GM19239 (cell line): Measurements from ENCODE around the gene MEG3.

Experiments used
- DNase-seq: peaks from one replicate; pipeline ENCODE4 v3.0.0; 2011; ENCODE audit warnings: low spot score; ENCODE audit not compliant: insufficient read length
- FAIRE-seq: peaks from 2 replicates; lab custom pipeline; 2011; peaks lifted over from hg19 to GRCh38; lab: Jason Lieb, UNC

The MEG3 gene

GRCh38 chr14:100891501-100892445 is 65.9 kb downstream of the MEG3 start:
- FAIRE-seq (no peak), DNase-seq (no peak)

GRCh38 chr14:100892496-100893227 is 66.7 kb downstream of the MEG3 start:
- FAIRE-seq = no peak
- no peak for DNase-seq

DNA sequence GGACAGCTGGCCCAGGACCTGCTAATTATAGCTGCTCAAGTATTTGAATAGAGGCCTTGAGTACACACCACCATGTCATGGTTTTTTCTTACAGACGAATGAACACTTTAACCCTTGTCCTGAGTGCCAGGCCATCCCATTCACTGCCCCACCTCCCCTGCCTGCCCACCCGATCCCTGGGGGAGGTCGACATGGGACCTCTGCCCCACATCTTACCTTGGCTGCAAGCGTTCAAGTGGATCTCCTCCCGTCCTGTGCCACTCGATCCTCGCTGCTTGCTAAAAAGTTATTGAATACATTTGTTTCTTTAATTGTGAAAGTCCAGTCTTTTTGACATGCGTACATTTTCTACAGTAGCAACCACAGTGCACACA is 67.3 kb downstream of the MEG3 start:
- DNase-seq (no peak), FAIRE-seq (no peak)

- FAIRE-seq = no peak
These were observed 67.8 kb downstream of the MEG3 start for GRCh38 chr14:100893760-100894159.

DNA sequence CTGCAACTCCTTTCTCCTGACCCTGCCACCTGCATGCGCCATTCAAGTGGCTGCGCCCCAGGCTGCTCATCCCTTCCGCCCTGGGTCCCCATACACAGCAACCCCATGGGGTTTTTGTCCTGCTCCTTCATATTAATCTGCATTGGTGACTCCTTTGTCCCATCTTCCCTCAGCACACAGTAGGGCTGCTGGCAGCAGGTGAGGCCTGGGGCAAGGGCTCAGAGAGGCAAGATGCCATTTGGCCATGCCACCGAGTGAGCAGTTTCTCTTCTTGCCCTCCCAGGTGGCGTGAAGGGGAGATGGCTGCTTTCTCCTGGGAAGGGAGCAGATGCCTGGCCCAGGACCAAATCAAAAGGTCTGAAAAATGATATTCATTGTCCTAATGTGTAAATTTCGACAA is 68.5 kb downstream of the MEG3 start:
- DNase-seq (no peak), FAIRE-seq (no peak)

More at GRCh38 chr14:100893760-100894159, 67.8 kb downstream of the MEG3 start:
- DNase-seq = no peak

DNA sequence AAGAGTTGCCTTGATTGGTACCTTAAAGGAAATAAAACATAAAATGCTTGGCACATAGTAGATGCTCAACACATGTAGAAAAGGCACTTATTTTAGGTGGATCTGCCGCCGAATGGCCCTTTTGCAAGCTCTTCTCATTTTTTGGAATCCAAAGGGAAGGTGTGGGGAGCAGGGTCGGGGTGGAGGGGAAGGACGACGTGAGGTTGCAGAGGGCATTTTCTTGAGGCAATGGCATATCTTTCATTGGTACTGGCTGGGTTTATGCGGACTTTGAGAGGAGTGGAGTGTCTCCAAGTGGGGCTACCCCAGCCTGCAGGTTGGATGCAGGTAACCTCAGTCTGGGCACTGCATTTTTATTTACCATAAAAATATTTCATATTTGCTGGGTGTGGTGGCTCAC is 69.5 kb downstream of the MEG3 start:
- FAIRE-seq (no peak), DNase-seq (no peak)

- FAIRE-seq = no peak
- DNase-seq = no peak
These were observed 70.6 kb downstream of the MEG3 start for GRCh38 chr14:100896369-100897060.

- FAIRE-seq = no peak
These were observed 72.5 kb downstream of the MEG3 start for GRCh38 chr14:100898465-100898864.

DNA sequence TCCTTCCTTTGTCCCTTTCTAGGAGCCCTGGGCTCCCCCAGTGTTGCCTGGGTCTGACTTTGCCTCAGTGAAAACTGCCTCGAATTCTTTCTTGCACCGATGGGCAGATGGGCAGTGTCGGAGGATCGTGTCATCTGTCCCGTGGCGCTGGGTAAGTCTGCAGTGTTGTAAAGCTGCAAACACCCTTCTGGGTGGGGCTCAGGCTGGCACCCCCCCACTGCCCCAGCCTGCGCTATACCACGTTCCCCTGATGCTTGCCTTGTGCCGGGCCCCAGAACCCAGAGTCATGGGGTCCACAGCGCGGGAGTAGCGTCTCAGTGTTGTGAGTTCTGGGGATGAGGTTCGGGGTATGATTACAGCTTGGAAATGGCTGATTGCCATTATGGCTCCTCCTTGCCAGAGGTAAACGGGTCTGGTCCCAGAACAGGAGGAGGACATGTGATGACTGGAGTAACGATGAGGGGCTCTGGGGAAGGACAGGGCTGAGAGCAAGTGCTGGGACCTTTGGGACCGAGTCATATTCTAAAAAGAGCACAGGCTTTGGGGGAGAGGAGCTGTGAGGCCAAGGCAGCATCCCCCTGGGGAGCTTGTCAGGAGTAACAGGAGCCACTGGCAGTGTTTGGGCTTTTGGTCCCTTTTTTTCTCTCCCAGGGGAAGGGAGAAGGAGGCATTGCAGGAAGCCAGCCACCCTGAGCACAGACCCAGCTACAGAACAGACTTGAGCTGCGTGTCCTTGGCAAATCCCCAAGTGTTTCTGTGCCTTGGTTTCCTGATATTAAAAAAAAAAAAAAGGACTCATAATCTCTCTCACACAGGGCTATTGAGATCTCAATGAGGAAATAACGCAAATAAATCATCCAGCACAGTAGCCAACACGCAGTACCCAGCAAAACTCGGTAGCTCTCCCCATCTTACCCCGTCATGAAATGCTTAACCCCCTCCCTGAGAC is 73.3 kb downstream of the MEG3 start:
- DNase-seq (no peak), FAIRE-seq (no peak)

More at GRCh38 chr14:100898465-100898864, 72.5 kb downstream of the MEG3 start:
- no peak for DNase-seq

GRCh38 chr14:100899884-100900771 is 74.2 kb downstream of the MEG3 start:
- FAIRE-seq = no peak
- no peak for DNase-seq

DNA sequence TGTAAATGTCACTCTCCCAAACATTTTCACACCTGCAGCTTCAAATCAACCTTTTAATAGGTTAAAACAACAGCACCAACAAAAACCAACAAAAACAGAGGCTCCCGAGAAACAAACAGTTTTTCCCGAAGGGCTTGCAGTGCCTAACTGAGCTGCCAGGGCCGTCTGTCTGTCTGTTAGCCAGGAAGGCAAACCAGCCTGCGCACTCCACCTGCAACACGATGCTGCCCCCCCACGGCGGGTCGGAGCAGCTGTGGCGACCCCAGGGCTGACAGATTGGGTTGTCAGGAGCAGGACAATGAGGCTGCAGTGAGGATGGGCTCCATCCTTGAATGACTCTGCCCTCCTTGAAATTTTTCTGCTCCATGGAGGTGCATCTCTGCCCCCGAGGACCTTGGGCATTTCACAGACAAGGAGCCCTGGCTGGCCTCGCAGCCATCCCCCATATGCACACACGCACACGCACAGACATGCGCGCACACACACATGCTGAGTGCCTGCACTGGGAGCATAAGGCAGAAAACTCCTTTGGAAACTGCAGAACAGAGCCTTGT is 75.0 kb downstream of the MEG3 start:
- FAIRE-seq = no peak

DNA sequence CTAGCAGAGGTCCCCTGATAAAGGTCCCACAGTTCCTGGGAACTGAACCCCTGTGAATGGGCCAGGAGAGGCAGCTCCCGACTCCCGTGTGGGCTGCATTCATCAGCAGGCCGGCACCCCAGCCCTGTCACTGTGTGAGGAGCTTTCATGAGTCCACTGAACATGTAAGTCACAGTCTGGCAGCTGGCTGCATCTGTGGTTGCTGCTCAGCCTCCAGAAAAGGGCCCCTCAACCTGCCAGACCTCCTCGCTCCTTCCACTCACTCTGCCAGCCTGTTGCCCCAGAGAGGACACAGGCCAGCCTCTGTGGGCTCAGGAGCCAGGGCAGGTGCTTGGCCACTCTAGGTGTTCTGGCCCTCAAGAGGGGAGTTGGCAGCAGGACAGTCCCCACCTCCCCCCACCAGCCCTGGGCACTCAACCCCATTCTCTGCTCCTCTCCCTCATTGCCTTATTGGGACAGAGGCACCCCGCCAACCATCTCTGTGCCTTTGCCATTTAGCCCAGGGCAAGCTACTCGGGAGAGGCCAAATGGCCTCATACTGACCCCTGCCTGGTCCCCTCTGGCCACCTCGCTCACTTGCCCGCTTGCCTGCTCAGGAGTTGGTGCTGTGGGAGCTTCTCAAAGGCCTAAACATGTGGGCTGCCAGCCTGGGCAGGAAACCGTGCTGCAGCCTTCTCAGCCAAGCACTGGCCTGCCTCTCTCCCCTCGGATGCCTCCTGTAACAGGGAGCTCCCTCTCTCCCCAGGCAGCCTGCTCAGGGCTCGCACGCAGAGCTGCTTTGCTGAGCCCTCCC is 75.7 kb downstream of the MEG3 start:
- FAIRE-seq (no peak), DNase-seq (no peak)

More for the DNA sequence above, 75.0 kb downstream of the MEG3 start:
- no peak for DNase-seq

- FAIRE-seq (no peak), DNase-seq (no peak)
These were observed 76.6 kb downstream of the MEG3 start for GRCh38 chr14:100902295-100903133.

GRCh38 chr14:100903134-100903468 is 77.2 kb downstream of the MEG3 start:
- DNase-seq (no peak), FAIRE-seq (no peak)

GRCh38 chr14:100903672-100904185 is 77.8 kb downstream of the MEG3 start, which contains the start of gene RTL1:
Gene RTL1 (minus strand): TSS chr14:100903722. CDS start chr14:100884788, 18,934 bp downstream.
- FAIRE-seq (no peak), DNase-seq (no peak)

DNA sequence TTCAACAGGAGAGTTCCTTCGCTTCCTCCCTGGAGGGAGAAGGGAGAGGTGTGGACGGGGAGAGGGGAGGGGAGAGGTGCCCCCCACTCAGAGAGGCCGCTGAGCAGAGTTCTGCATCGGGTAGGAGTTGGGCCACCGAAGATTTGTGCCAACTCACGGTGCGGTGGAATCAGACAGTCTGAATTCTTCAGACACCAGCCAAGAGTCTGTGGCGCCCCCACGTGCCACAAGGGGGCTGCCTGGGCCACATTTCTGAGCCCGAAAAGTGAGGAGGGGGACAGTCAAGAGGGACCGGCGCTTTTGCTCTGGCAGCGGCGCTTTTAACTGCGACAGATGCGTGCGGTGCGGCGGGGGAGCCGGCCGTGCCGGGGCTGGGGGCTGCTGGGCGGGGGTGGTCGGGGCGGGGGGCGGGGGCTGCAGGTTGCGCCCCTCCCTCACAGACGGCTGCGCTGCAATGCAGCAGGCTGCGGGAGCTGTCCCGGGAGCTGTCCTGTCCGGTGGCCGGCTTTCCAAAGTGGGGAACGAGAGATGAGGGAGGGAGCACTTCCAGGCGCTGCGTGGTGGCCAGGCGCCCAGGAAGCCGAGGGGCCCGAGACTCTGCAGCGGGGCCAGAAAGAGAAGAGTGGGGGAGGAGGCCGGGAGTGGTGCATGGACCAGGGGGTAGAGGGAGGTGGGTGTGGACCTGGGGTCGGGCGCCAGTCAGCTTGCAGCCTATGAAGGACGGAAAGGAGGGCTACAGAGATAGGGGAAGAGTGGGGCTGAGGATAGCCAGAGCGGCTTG is 78.6 kb downstream of the MEG3 start:
- FAIRE-seq (no peak), DNase-seq (no peak)
